Hematopoietic multipotent progenitor cell treated with erythropoietin and hydrocortisone succinate and interleukin-3 and kit ligand, for 4 days (in vitro differentiated cells): ENCODE results near the gene MRTFA.

Experiments
- DNase-seq: peaks from one replicate; pipeline ENCODE4 v3.0.0-alpha.2; 2015

MRTFA gene

DNA sequence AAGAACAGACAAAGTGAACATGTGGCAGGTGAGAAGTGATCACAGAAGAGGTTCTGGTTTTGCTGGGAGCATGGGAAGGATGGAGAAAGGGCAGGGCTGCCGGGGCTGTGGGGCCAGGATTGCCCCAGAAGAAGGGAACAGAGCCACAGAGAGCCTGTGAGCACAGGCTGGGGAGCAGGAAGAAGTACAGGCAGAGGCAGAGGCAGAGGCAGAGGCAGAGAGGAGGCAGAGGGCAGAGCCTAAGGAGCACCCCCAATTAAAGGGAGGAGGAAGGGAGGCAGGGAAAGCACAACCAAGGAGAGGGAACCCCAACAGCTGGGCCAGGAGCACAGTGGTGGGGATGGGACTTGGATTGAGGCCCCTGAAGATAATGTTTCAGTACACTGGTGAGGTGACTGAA, 214.6 kb downstream of the MRTFA start:
- no peak for DNase-seq

DNA sequence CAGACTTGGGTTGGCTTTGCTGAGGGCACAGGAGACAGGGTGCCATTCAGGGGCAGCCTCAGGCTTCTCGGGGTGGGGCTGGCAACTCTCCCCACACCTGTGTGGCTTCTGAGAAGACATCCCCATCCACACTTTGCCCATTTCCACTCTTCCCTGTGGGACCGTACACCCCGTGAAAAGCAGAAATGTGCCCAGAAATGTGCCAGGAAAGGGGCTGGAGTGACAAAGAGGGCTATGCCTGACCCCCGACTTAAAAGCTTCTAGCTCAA, 215.5 kb downstream of the MRTFA start:
- no peak for DNase-seq

DNA sequence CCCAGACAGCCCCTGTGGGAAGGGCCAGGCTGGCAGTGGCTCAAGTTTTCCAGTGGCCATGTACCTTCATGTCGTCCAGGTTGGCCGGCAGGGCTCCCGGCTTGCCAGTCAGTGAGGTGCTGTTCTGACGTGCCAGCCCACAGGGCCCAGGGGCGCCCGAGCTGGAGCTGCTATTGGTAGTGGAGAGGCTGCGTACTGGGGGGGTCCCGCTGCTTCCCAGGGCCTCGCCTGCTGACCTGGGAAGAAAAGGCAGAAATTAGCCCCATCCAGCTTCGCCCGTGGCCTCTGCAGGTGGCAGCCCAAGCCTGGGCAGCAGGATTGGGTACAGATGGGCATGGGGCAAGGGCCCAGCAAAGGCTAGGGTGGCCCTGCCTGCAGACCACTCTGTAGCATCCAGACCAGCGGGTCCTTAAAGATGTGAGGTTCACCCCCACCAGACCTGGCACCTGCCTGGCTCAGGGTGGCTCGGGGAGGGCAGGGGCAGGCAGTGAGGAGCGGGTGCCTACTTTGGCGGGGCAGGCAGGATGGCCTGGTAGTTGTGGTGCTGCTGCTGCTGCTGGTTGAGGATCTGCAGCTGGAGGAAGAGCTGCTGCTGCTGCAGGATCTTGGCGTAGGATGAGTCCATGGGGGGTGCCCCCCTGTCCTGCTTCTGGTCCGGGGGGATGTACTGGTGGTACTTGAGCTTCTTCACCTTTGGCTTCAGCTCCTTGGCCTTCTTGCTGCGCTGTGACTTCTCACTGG, 216.0 kb downstream of the MRTFA start:
- no peak for DNase-seq

DNA sequence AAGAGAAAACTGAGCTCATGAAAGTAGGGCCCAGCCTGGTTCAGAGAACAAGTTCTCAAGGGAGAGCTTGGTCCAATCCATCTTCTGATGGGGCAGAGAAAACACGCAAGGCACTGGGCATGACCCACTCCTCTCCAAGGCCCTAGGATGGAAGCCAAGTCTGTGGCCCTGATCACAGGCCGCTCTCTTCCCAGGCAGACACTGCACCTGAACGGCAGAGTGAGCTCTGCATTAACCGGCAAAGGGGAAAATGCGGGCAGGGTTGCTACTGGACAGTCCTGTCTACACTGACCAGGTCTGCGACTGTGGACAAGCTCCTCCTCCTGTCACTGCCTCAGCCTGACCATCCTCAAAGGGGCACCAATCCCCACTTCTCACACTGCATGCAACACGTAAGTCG, 216.8 kb downstream of the MRTFA start:
- no peak for DNase-seq

DNA sequence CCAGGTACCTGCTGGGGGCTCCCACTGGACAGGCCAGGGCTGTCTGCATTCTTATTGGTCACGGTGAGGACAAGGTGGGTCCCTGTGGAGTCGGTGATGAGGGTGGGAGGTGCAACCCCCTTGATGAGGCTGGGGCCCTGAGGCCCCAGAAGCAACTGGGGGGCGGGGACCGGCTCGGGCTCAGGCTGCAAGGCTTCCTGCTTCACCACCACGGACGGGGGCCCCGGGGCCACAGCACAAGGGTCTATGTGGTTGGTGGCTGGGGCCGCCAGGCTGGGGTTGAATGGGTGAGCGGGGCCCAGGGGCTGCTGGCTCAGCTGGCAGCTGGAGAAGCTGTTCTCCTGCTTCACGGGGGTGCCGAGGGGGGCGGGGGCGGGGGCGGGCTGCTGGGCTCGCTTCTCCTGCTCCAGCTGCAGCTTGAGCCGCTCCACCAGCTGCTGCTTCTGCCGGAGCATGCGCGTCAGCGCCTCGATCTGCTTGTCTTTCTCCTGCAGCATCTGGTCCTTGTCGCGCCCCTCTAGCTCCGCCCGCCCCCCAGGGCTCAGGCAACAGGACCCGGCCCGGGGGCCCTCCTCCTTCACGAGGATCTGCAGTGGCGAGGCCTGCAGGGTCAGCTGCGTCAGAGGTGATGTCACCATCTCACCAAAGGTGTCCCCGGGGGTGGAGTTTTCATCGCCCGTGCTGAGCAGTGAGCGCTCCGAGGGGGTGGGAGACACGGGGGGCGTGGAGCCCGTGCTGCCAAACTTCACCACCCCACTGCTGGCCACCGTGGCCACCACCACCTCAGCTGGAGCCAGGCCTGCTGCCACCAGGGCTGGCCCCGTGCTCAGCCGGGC, 217.9 kb downstream of the MRTFA start:
- DNase-seq = no peak

DNA sequence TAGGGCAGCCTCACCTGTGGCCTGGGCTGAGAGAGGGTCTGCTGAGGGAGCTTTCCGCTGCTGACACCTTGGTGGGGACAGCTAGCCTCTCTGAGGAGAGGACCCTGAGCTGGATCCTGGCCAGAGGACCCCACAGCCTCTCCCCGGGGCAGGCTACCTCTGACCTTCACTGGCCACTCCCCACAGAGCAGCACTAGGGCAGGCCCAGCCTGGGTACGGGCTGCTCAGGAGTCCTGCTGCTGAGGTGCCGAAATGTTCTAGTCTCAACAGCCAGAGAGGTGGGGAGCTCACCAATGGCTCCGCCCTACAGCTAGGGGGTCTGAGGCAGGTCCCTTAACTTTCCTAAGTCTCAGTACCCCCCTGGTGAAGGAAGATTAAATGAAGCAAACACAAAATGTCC, 218.6 kb downstream of the MRTFA start:
- no peak for DNase-seq

DNA sequence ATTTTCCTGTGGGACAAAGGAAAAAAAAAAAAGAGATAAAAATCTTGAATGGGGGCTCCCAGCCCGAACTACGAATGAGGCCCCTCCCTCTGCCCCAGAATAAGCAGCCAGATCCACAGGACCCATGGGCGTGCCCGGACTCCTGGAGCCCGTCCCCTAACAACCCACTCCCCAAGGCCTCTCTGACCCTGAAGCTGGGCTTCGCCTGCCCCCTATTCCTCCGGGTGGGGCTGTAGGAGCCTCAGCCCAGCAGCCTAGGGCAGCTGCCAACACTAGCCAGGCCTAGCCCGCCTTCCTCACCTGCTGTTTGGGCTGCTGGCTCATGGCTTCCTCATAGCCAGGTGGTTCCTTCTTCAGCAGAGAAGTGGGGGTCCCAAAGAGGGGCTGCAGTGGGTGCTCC, 219.5 kb downstream of the MRTFA start:
- DNase-seq = no peak

DNA sequence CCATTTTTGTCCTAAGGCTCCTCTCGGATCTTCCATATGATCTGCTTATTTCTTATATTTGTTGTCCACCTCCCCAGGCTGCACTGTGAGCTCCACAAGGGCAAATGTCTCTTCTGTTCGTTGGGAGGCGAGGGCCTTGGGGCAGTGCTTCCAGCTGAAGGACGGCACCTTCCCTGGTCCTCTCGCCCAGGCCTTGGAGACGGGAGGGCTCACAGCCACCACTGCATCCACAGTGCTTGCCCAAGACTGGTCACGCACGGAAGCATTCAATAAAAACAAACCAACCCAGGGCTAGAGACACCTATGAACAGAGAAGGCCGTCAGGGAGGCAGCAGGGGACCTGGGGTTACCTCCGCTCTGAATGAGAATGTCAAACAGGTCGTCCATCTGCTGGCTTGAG, 219.9 kb downstream of the MRTFA start:
- DNase-seq = no peak

DNA sequence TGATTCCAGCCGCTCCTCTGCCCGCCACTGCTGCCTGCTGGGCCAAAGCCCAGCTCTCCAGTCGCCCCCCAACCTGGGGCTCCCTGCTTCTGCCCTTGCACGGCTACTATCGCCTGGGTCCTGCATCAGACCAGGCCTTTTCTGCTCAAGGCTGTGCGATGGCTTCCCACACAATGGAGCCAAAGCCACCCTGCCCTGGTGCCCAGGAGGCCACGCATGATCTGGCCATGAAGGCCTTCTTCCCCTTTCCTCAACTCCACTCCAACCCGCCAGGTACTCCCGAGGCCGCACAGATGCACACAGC, 220.3 kb downstream of the MRTFA start:
- DNase-seq = no peak

DNA sequence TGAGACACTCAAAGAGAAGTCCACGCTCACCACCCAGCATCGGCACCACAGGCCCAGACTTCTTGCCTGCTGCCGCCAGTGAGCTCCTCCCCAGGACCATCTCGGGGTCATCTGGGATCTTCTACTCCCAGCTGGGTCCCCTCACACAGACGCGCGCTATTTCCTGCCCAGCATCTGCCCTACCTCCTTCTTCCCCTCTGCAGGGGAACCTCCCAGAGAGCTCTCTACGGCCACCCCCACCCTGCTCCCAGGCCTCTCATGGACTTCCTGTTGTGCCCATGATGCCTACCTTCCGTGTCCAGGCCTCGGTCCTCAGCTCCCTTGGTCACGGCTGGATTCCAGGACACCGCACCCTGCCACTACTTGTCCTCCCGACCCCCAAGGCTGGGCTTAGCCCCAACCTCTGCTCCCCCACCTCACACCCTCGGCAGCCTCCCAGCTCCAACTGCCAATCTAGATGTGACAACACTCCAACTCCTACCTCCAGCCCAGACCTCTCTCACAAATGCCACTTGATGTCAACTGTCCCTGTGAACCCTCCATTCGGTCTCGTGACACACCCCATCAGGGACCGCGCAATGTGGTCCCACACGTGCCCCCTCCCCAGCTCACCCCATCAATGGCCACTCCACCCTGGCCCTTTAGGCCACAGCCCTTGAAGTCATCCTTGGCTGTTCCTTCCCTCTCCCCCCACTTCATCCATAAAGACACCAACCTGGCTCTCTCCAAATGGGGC, 220.8 kb downstream of the MRTFA start:
- DNase-seq = peak; percentile 67

DNA sequence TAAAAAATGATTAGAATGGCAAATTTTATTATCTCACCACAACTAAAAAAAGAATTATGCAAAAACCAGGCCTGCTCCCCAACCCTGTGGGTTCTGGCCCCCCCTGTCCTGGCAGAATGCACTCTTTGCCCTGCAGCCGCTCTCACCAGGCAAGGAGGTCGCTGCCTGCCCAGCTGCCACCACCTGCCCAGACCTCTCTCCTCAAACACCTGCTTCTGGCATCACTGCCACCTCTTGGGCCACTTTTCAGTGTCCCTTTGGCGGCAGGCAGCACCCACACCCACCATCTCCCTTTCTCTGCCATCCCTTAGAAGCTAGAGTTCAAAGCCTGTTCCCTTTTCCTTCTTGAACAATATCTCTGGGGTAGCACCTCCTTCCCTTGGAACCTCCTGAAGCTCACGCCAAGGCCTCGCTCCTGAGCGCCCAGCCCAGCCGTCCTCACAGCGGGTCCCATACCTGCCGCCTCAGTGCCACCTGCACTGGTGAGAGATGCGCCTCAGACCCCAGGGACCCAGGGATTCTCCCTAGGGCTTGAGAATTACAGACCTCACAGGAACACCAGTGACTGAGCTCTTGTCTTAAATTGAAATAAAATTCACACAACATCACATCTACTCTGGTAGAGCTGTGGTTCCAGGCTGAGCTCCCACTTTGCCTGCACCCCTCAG, 221.5 kb downstream of the MRTFA start:
- no peak for DNase-seq

DNA sequence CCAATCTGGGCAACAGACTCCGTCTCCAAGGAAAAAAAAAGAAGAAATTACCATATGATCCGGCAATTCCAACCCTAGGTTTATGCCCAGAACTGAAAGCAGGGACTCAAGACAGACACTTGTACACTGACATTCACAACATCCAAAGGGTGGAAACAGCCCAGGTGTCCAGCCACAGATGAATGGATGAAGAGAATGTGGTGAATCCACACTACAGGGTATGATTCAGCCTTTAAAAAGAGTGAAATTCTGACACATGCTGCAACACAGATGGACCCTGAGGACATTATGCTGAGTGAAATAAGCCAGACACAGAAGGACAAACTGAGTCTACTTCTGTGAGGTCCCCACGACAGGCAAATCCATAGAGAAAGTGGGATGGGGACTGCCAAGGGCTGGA, 222.2 kb downstream of the MRTFA start:
- DNase-seq = no peak

DNA sequence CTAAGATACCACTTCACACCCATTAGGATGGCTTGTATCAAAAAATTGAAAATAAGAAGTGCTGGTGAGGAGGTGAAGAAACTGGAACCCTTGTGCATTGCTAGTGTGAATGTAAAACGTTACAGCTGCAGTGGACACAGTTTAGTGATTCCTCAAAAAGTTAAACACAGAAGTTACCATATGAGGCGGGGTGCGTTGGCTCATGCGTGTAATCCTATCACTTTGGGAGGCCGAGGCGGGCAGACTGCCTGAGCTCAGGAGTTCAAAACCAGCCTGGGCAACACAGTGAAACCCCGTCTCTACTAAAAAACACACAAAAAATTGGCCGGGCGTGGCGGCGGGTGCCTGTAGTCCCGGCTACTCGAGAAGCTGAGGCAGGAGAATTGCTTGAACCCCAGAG, 222.6 kb downstream of the MRTFA start:
- DNase-seq = no peak

DNA sequence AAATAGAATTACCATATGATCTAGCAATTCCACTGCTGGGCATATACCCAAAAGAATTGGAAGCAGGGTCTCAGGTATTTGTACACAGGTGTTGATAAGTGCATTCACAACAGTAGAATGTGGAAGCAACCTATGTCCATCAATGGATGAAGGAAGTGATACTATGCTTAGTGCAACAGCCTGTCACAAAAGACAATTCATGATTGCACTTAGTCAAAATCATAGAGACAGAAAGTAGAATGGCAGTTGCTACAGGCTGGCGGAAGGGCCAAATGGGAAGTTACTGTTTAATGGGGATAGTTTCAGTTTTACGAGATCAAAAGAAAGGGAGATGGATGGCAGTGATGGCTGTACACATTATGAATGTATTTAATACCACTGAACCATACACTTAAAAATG, 224.1 kb downstream of the MRTFA start:
- DNase-seq = no peak

DNA sequence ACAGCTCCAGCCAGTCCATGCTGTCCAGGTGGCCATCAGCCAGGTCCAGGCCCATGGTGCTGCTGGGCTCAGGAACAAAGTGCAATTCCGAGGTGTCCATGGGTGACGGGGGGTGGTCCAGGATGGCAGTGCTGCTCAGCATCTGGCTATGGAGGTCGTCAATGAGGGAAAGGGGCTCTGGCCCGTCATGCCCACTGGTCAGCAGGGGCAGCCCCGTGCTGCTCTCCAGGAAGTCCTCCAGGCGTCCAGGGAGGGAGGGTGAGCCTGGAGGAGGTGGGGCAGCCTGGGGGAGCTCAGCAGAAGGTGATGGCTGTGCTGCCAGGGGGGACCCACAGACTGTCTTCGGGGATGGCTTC, 225.0 kb downstream of the MRTFA start:
- no peak for DNase-seq

DNA sequence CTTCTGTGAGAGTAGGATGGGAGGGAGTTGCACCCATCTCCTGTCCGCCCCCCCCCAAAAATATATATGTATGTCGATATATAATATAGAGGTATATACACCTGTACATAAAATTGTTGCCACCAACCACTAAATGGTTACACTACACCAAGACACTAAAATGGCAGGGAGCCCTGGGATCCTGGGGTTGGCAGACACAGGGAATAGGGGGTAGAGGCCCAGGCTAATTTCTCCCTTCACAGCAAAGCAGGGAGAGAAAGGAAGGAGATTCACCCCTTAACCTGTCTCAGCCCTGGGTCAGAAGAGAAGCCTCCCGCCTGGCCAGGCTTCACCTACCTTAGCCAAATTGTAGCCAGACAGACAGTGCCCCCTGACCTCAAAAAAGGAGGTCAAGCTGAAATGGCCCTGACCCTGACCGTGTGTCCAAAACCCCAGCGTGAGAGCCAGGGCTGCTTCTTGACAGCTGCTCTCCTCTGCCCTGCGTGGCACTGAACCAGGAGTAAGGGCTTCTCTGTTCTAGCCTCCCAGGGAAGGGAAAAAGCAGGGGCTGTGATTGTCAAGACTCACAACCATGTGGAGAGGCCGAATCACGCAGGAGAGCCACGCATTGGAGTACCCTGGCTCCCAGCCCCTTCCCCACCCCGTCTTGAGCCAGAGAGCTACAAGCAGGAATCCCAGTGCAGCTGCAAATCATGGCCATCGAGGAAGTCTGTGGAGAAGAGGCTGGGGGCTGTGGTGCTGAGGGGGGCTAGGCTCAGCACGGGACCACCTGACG, 225.6 kb downstream of the MRTFA start:
- DNase-seq = no peak

DNA sequence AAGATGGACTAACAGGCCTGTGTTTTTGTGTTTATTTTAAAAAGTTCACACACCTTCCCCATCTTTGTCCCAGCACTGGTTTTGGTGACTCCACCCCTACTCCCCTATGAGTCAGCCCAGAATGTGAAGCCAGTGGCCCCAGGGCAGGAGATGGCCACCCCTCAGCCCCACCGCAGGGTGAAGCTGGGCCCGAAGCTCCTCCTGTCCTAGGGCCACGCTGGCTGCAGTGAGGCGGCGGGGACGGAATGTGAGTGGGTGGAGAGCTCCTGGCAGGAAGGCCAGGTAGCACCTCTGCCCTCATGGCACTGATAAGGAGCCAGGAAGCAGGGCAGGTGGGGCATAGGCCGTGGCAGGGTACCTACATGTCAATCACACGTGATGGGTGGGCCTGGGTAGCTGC, 226.2 kb downstream of the MRTFA start:
- DNase-seq = no peak

DNA sequence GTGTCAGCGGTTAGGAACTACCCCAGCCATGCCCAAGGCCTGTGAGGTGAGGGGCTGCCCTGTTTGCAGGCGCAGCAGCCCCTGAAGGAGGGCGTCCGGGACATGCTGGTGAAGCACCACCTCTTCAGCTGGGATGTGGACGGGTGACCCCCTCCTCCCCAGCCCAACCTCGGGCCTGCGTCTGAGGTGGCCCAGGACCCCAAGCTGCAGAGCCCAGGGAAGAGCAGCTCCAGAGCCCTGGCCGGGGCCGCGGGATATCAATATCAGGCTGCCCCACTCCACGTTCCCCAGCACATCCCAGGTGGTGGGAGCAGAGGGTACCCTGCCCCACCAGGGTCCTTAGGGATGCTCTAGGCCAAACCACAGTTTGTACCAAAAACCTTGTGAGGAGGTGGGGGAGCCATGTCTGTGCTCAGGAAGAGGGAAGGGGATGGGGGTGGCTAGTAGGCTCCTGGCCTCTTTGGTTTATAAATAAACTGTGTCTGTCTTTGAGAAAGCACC, 226.9 kb downstream of the MRTFA start:
- no peak for DNase-seq

DNA sequence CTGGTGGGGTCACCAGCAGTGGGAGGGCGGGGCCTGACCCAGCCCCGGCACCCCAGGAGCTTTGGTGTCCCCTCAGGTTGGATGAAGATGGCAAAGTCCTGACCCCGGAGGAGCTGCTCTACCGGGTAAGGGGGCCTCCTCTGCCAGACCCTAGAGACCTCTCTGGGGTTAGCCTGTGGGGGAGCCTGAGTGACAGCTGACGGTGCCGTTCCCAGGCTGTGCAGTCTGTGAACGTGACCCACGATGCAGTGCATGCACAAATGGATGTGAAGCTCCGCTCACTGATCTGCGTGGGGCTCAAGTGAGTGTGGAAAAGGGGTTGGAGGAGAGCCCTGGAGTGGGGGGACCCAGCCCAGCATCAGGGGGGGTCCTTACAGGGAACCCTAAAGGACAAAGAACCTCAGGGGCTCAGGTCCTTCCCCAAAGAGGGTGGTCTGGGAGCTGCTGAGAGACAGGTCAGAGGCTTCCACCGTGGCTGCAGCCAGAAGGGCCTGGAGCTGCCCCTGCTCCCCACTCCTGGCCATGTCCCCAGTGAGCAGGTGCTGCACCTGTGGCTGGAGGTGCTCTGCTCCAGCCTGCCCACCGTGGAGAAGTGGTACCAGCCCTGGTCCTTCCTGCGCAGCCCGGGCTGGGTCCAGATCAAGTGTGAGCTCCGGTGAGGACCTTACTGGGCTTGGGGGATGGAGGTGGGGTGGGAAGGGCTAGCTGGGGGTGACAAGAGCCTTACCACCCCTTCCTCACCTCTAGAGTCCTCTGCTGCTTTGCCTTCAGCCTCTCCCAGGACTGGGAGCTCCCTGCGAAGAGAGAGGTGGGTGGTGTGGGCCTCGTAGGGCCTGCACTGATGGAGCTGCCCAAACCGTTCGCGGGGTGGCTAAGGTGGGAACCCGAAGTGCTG, 227.6 kb downstream of the MRTFA start:
- DNase-seq = no peak

DNA sequence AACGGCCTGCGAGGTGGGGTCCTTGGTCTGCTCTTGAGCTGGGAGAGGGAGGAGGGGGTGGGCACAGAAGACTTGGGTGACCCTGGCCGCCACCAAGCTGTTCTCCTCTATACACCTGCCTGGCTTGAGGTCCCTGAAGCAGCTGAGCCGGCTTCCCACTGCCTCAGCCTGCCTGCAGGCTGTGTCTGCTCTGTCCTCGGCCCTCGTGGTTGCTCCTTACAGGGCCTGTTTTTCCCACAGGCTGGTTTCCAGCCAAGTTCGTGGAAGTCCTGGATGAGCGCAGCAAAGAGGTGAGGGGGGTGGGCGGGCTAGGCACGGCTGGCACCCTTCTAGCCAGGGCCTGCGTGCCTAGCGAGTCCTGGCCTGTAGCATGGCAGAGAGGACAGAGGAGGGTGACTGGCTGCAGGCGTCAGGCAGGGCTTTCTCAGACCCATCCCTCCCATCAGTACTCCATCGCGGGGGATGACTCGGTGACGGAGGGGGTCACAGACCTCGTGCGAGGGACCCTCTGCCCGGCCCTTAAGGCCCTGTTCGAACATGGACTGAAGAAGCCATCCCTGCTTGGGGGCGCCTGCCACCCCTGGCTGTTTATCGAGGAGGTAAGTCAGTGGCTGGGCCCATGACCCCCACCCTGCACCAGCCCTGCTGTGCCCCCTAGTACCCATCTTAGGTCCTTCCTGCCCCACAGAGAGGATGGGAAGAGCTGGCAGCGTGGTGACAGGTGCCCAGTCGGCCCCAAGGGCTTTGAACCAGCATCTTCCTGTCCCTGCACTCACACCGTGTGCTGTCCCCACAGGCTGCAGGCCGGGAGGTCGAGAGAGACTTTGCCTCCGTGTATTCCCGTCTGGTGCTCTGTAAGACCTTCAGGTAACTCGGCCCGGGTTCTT, 228.4 kb downstream of the MRTFA start:
- DNase-seq = no peak
